Ishikawa (cell line): Measurements from ENCODE around the gene C18orf54.

ENCODE experiments used
- CEBPB ChIP-seq: IDR thresholded peaks from 2 replicates; pipeline ENCODE4 v1.6.1; 2012
- CREB1 ChIP-seq: IDR thresholded peaks from 2 replicates; pipeline ENCODE4 v1.6.1; 2012; ENCODE audit warnings: low read depth
- EGR1 ChIP-seq: IDR thresholded peaks from 2 replicates; pipeline ENCODE4 v1.6.1; 2012
- EP300 ChIP-seq: IDR thresholded peaks from 2 replicates; pipeline ENCODE4 v1.6.1; 2012; ENCODE audit warnings: borderline replicate concordance
- FOXM1 ChIP-seq: IDR thresholded peaks from 2 replicates; pipeline ENCODE4 v1.6.1; 2012; ENCODE audit warnings: low read depth, borderline replicate concordance
- NFIC ChIP-seq: IDR thresholded peaks from 2 replicates; pipeline ENCODE4 v1.6.1; 2012
- RAD21 ChIP-seq: IDR thresholded peaks from 2 replicates; pipeline ENCODE4 v1.6.1; 2012; ENCODE audit warnings: low read depth
- TAF1 ChIP-seq: IDR thresholded peaks from 2 replicates; pipeline ENCODE4 v1.6.1; 2012; ENCODE audit warnings: low read depth, mild to moderate bottlenecking
- TCF12 ChIP-seq: IDR thresholded peaks from 2 replicates; pipeline ENCODE4 v1.6.1; 2012; ENCODE audit warnings: low read depth
- TEAD4 ChIP-seq: IDR thresholded peaks from 2 replicates; pipeline ENCODE4 v1.6.1; 2012
- YY1 ChIP-seq: IDR thresholded peaks from 2 replicates; pipeline ENCODE4 v1.6.1; 2012; ENCODE audit warnings: low read depth
- ZBTB7A ChIP-seq: IDR thresholded peaks from 2 replicates; pipeline ENCODE4 v1.6.1; 2012; ENCODE audit warnings: low read depth
- TF ChIP-seq, protein P1 (sequence below): IDR thresholded peaks from 2 replicates; pipeline ENCODE4 v1.6.1; 2012; ENCODE audit warnings: low read depth, mild to moderate bottlenecking
- TF ChIP-seq, protein P2 (sequence below): IDR thresholded peaks from 2 replicates; pipeline ENCODE4 v1.6.1; 2012
- TF ChIP-seq, protein P3 (sequence below): IDR thresholded peaks from 2 replicates; pipeline ENCODE4 v1.6.1; 2012

C18orf54 gene

DNA sequence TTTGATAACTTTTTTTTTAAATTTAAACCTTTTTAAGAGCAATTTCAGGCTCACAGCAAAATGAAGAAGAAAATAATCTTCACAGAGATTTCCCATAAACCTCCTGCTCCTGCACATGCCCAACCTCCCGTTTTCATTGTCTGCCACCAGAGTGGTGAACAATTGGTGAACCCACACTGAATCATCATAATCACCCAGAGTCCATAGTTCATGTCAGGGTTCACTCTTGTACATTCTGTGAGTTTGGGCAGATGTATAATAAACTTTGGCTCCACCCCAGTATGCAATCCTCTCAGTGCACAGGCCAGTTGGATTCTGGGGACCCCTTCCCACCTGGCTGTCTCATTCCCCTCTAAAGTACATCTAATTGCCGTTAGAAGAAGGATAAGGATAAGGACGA is 24.4 kb downstream of the C18orf54 start:
- no peak for TF ChIP-seq EGR1
- TF ChIP-seq CREB1: no peak
- TF ChIP-seq EP300: no peak

DNA sequence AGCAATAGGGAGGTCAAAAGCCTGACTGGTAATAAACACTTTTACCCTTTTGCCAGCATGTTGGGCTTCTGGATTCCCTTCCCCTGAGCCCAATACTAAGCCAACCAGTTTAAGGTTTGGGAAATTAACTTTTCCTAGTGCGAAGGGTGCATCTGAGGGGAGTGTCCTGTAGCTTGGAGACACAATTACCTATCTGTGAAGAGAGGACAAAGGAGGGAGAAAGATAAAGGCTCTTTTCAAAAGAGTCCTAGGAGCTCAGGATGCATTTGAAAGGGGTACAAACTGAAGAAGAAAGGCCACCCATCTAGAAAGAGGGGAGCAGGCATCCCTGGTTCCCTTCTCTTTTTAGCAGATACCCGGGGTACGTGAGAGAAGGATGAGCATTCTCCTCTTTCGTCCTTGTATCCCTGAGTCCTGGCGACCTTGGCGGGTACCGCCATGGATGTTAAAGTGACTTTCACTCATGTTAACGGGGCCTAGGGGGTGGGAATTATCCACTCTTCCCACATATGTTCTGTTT is 25.1 kb downstream of the C18orf54 start:
- TF ChIP-seq NFIC (no peak), FOXM1 (no peak), CEBPB (no peak), EP300 (no peak), TEAD4 (no peak), TAF1 (no peak), TCF12 (no peak), ZBTB7A (no peak), YY1 (no peak), EGR1 (no peak), CREB1 (no peak), RAD21 (no peak)
- TF ChIP-seq, protein P1, sequence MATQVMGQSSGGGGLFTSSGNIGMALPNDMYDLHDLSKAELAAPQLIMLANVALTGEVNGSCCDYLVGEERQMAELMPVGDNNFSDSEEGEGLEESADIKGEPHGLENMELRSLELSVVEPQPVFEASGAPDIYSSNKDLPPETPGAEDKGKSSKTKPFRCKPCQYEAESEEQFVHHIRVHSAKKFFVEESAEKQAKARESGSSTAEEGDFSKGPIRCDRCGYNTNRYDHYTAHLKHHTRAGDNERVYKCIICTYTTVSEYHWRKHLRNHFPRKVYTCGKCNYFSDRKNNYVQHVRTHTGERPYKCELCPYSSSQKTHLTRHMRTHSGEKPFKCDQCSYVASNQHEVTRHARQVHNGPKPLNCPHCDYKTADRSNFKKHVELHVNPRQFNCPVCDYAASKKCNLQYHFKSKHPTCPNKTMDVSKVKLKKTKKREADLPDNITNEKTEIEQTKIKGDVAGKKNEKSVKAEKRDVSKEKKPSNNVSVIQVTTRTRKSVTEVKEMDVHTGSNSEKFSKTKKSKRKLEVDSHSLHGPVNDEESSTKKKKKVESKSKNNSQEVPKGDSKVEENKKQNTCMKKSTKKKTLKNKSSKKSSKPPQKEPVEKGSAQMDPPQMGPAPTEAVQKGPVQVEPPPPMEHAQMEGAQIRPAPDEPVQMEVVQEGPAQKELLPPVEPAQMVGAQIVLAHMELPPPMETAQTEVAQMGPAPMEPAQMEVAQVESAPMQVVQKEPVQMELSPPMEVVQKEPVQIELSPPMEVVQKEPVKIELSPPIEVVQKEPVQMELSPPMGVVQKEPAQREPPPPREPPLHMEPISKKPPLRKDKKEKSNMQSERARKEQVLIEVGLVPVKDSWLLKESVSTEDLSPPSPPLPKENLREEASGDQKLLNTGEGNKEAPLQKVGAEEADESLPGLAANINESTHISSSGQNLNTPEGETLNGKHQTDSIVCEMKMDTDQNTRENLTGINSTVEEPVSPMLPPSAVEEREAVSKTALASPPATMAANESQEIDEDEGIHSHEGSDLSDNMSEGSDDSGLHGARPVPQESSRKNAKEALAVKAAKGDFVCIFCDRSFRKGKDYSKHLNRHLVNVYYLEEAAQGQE: no peak
- TF ChIP-seq, protein P2, sequence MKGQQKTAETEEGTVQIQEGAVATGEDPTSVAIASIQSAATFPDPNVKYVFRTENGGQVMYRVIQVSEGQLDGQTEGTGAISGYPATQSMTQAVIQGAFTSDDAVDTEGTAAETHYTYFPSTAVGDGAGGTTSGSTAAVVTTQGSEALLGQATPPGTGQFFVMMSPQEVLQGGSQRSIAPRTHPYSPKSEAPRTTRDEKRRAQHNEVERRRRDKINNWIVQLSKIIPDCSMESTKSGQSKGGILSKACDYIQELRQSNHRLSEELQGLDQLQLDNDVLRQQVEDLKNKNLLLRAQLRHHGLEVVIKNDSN: no peak
- TF ChIP-seq, protein P3, sequence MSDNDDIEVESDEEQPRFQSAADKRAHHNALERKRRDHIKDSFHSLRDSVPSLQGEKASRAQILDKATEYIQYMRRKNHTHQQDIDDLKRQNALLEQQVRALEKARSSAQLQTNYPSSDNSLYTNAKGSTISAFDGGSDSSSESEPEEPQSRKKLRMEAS: no peak

DNA sequence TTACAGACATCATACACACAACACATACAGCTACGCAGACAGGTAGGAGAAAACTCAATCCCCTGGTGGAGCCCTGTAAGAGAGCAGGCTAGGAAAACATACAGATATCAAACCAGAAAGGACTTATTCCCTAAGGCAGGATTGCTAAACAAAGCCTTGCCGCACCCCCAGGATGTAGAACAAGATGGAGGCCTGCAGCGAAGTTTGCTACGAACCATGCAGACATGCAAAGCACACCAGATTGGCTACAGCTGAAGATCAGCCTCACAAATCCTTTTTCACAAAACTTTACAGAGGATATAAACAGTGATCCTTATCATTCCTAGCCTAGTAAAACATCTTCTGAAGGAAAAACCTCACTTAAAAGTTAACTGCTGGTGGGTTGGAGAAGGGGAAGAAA is 28.3 kb downstream of the C18orf54 start:
- no peak for TF ChIP-seq NFIC
- TF ChIP-seq, protein P3: no peak
- TF ChIP-seq ZBTB7A: no peak
- TF ChIP-seq, protein P2: no peak
- no peak for TF ChIP-seq EGR1
- TF ChIP-seq CEBPB: no peak
- no peak for TF ChIP-seq RAD21
- TF ChIP-seq TCF12: no peak
- TF ChIP-seq CREB1: no peak
- no peak for TF ChIP-seq TEAD4
- TF ChIP-seq YY1: no peak
- TF ChIP-seq TAF1: no peak
- TF ChIP-seq EP300: no peak
- TF ChIP-seq, protein P1: no peak
- no peak for TF ChIP-seq FOXM1

DNA sequence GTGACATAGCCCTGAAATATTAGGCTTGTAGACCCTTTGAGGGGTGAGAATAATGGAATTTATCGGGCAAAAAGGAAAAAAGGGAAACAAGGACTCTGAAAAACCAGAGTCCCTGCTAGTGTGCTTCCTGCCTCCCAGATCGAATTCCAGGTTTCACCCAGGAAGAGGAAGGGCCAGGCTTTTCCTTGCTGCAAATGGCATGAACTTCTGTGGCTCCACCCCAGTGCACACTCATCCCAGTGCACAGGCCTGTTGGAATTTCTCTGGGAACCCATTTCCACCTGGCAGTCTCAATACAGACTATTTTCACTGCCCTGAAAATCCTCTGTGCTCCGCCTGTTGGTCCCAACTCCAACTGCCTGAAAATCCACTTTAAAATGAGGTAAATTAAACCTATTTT is 29.9 kb downstream of the C18orf54 start:
- TF ChIP-seq, protein P1: no peak
- TF ChIP-seq TAF1: no peak
- no peak for TF ChIP-seq CREB1
- TF ChIP-seq EP300: no peak
- TF ChIP-seq RAD21: no peak
- TF ChIP-seq, protein P3: no peak
- TF ChIP-seq TEAD4: no peak
- TF ChIP-seq YY1: no peak
- TF ChIP-seq ZBTB7A: no peak
- TF ChIP-seq NFIC: no peak
- no peak for TF ChIP-seq FOXM1
